Measurements from ENCODE around the gene BICD1. TPM values are rescaled to one million over a fixed set of nuclear protein-coding genes. Genes with fewer than 3 reads are reported as not detected.
"Not testable (repeated sequence)": the region's sequence is repeated elsewhere in the genome, so short reads cannot be mapped to it uniquely, and the experiment has no call there.

BICD1 gene
- total and polyA plus RNA-seq, 4 donors, result 3.0 to 42.6 (median 25.2) TPM

DNA sequence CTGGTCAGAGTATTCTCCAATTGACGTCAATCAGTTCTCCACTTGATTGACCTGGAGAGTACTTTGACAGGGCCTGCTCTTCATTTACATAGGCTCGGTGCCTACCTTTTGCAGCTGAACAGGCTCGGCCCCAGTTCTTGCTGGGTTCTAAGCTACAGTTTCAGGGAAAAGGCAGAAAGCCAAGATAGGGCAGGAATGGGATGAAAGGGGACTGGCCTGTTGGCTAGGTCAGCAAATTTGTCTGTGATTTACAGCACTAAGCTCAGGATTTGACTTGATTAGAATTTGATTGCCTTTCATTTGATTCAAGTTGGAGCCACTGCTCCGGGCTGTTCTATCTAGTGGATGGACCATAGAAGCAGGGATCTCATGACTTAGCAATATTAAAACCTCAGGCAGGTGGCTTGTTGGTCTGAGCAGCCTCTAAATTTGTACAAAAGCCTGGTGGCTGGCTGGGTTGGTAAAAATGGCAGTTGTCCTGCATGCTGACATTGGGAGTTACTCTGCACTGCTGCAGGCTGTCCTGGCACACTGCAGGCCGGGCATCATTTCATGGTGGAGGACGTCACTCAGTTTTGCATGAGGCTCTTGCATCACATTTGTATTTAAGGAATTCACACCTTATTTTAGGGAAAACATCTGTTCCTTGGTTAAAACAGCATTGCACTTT lies 71.8 kb downstream of the BICD1 start:
- ATAC-seq (ENCODE audit: low FRiP score), result no peak
- no peaks in the 10 kb centered on the region for H3K4me1 ChIP-seq (ENCODE audit: control insufficient read depth in 1 of 2, insufficient read depth in 2 of 2, low read length in 2 of 2)
- H3K9me3 ChIP-seq (ENCODE audit: control insufficient read depth, low read length), result no peaks in the 10 kb centered on the region
- DNase-seq, result no peak
- H3K36me3 ChIP-seq (ENCODE audit: control insufficient read depth in 1 of 2, insufficient read depth in 2 of 2, low read length in 1 of 2), result no peaks in the 10 kb centered on the region
- WGBS, 2 donors, result 81 to 87% methylated on average over 6 of the region's 6 CpGs
- no peaks in the 10 kb centered on the region for H3K27me3 ChIP-seq (ENCODE audit: control insufficient read depth in 1 of 2, insufficient read depth in 2 of 2, low read length in 1 of 2)
- H3K4me3 ChIP-seq (ENCODE audit: low read length in 2 of 2), result no peak overlapping the region
- intact Hi-C loops (cut with DNase I), result no loop called here
- no peak overlapping the region for H3K27ac ChIP-seq (ENCODE audit: low read depth in 1 of 2, low read length in 2 of 2)

DNA sequence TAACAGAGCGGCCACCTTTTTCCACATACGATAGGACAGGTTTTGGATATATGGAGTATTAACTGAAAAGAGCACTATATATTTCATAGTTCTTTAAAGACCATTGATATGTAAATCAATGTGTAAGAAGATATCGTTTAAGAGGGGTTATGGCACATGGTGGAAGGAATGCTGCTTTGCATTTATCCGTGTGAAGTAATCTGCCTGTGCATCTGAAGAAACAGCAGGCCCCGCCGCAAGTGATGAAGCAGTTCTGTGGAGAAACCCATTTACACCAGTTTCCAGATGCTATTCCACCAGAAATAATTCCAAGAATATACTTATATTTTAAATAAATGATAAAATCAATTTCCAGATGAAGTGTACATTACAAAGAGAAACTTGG lies 72.4 kb downstream of the BICD1 start:
- intact Hi-C loops (cut with DNase I), result no loop called here
- no peak overlapping the region for H3K27ac ChIP-seq (ENCODE audit: low read depth in 1 of 2, low read length in 2 of 2)
- DNase-seq (no peak), ATAC-seq (ENCODE audit: low FRiP score) (no peak)
- no peaks in the 10 kb centered on the region for H3K9me3 ChIP-seq (ENCODE audit: control insufficient read depth, low read length)
- no peaks in the 10 kb centered on the region for H3K4me1 ChIP-seq (ENCODE audit: control insufficient read depth in 1 of 2, insufficient read depth in 2 of 2, low read length in 2 of 2)
- no peaks in the 10 kb centered on the region for H3K36me3 ChIP-seq (ENCODE audit: control insufficient read depth in 1 of 2, insufficient read depth in 2 of 2, low read length in 1 of 2)
- H3K27me3 ChIP-seq (ENCODE audit: control insufficient read depth in 1 of 2, insufficient read depth in 2 of 2, low read length in 1 of 2), result no peaks in the 10 kb centered on the region
- 74 to 75% methylated on average over 6 of the region's 6 CpGs for WGBS, 2 donors
- no peak overlapping the region for H3K4me3 ChIP-seq (ENCODE audit: low read length in 2 of 2)

DNA sequence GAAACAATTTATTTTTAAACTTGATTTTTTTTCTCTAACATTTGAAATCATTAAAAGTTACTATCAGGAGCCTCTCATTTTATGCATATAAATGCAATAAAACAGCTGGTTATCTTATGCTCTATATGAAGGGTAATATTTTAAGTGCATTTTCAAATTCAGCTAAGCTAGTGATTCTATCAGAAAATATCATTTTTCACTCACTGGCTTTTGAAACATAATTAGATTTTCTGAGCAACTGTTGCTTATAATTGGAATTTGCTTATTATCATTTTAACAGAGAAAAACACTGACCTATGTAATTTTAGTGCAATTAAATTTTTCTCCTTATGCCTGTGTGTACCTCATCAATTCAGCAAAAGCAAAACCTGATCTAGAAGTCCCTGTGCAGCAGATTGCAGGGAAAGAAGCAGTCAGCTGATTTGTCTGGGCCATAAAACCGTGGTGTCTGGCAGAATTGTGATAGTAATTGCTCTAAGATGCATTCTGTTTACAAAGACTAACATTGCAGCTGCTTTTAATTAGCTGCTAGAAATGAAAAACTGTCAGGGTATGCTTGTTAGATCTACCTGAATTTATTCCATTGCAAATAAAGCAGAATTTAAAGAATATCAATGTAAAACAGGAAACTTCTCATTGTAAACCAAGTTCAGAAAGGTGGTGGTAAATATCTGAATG lies 75.0 kb downstream of the BICD1 start:
- DNase-seq, result no peak
- H3K4me1 ChIP-seq (ENCODE audit: control insufficient read depth in 1 of 2, insufficient read depth in 2 of 2, low read length in 2 of 2), result no peaks in the 10 kb centered on the region
- 72 to 78% methylated on average over 1 of the region's 1 CpG for WGBS, 2 donors
- no peak for ATAC-seq (ENCODE audit: low FRiP score)
- H3K27ac ChIP-seq (ENCODE audit: low read depth in 1 of 2, low read length in 2 of 2), result no peak overlapping the region
- no peak overlapping the region for H3K4me3 ChIP-seq (ENCODE audit: low read length in 2 of 2)
- intact Hi-C loops (cut with DNase I), result no loop called here
- no peaks in the 10 kb centered on the region for H3K9me3 ChIP-seq (ENCODE audit: control insufficient read depth, low read length)
- H3K27me3 ChIP-seq (ENCODE audit: control insufficient read depth in 1 of 2, insufficient read depth in 2 of 2, low read length in 1 of 2), result no peaks in the 10 kb centered on the region
- H3K36me3 ChIP-seq (ENCODE audit: control insufficient read depth in 1 of 2, insufficient read depth in 2 of 2, low read length in 1 of 2), result no peaks in the 10 kb centered on the region

DNA sequence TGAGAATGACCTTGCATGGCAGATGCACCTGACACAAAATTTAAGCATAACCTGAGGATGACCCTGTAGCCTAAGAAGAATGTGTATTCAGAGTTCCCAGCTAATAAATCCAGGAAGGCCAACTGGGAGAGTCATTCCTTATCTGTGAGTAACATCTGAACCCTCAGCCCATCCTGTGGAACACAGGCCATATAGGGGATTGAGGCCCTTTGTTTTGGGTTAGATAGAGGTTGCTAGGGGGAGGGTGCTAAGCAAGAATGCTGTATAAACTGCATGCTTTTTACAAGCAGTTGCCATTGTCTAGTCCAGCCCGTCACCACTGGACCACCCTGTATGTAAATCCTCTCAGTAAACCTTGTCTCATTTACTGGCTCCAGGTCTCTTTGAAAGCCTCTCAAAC lies 77.0 kb downstream of the BICD1 start:
- no peak overlapping the region for H3K4me3 ChIP-seq (ENCODE audit: low read length in 2 of 2)
- no peaks in the 10 kb centered on the region for H3K36me3 ChIP-seq (ENCODE audit: control insufficient read depth in 1 of 2, insufficient read depth in 2 of 2, low read length in 1 of 2)
- H3K4me1 ChIP-seq (ENCODE audit: control insufficient read depth in 1 of 2, insufficient read depth in 2 of 2, low read length in 2 of 2), result no peaks in the 10 kb centered on the region
- 97 to 98% methylated on average over 1 of the region's 1 CpG for WGBS, 2 donors
- no peaks in the 10 kb centered on the region for H3K9me3 ChIP-seq (ENCODE audit: control insufficient read depth, low read length)
- DNase-seq (no peak), ATAC-seq (ENCODE audit: low FRiP score) (no peak)
- intact Hi-C loops (cut with DNase I), result no loop called here
- no peaks in the 10 kb centered on the region for H3K27me3 ChIP-seq (ENCODE audit: control insufficient read depth in 1 of 2, insufficient read depth in 2 of 2, low read length in 1 of 2)
- no peak overlapping the region for H3K27ac ChIP-seq (ENCODE audit: low read depth in 1 of 2, low read length in 2 of 2)

DNA sequence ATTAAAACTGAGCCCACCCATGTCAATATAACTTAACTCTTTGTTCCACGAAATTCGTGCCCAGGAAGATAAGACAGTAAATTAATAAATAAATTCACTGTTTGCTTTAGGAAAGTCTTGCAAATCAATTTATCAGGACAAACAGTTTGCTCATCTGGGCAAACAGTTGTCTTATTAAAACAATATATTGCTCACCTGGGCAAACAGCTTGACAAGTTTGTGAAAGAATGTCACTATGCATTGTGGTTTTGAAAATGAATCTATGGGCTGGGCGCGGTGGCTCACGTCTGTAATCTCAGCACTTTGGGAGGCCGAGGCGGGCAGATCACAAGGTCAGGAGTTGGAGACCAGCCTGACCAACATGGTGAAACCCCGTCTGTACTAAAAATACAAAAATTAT lies 80.5 kb downstream of the BICD1 start:
- DNase-seq; intact Hi-C loops (cut with DNase I); H3K9me3 ChIP-seq (ENCODE audit: control insufficient read depth, low read length); H3K27ac ChIP-seq (ENCODE audit: low read depth in 1 of 2, low read length in 2 of 2); ATAC-seq (ENCODE audit: low FRiP score); H3K36me3 ChIP-seq (ENCODE audit: control insufficient read depth in 1 of 2, insufficient read depth in 2 of 2, low read length in 1 of 2); H3K4me3 ChIP-seq (ENCODE audit: low read length in 2 of 2); H3K4me1 ChIP-seq (ENCODE audit: control insufficient read depth in 1 of 2, insufficient read depth in 2 of 2, low read length in 2 of 2); H3K27me3 ChIP-seq (ENCODE audit: control insufficient read depth in 1 of 2, insufficient read depth in 2 of 2, low read length in 1 of 2): not testable (repeated sequence)
- WGBS, 2 donors, result 95 to 97% methylated on average over 8 of the region's 8 CpGs

DNA sequence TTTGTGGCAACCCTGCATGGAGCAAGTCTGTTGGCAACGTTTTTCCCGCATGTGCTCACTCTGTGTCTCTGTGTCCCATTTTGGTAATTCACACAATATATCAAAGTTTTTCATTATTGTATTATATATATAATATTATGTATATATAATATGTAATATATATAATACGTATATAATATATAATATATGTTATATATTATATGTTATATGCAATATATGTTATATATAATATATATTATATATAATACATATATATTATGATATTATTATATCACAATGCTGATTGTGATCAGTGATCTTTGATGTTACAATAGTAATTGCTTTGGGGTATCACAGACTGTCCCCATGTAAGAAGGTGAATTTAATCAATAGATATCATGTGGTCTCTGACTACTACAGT lies 84.8 kb downstream of the BICD1 start:
- no peaks in the 10 kb centered on the region for H3K9me3 ChIP-seq (ENCODE audit: control insufficient read depth, low read length)
- no peak overlapping the region for H3K4me3 ChIP-seq (ENCODE audit: low read length in 2 of 2)
- no peaks in the 10 kb centered on the region for H3K4me1 ChIP-seq (ENCODE audit: control insufficient read depth in 1 of 2, insufficient read depth in 2 of 2, low read length in 2 of 2)
- H3K27me3 ChIP-seq (ENCODE audit: control insufficient read depth in 1 of 2, insufficient read depth in 2 of 2, low read length in 1 of 2), result no peaks in the 10 kb centered on the region
- intact Hi-C loops (cut with DNase I), result no loop called here
- DNase-seq (no peak), ATAC-seq (ENCODE audit: low FRiP score) (no peak)
- WGBS, 2 donors, result 92 to 94% methylated on average over 3 of the region's 3 CpGs
- H3K27ac ChIP-seq (ENCODE audit: low read depth in 1 of 2, low read length in 2 of 2), result no peak overlapping the region
- no peaks in the 10 kb centered on the region for H3K36me3 ChIP-seq (ENCODE audit: control insufficient read depth in 1 of 2, insufficient read depth in 2 of 2, low read length in 1 of 2)

DNA sequence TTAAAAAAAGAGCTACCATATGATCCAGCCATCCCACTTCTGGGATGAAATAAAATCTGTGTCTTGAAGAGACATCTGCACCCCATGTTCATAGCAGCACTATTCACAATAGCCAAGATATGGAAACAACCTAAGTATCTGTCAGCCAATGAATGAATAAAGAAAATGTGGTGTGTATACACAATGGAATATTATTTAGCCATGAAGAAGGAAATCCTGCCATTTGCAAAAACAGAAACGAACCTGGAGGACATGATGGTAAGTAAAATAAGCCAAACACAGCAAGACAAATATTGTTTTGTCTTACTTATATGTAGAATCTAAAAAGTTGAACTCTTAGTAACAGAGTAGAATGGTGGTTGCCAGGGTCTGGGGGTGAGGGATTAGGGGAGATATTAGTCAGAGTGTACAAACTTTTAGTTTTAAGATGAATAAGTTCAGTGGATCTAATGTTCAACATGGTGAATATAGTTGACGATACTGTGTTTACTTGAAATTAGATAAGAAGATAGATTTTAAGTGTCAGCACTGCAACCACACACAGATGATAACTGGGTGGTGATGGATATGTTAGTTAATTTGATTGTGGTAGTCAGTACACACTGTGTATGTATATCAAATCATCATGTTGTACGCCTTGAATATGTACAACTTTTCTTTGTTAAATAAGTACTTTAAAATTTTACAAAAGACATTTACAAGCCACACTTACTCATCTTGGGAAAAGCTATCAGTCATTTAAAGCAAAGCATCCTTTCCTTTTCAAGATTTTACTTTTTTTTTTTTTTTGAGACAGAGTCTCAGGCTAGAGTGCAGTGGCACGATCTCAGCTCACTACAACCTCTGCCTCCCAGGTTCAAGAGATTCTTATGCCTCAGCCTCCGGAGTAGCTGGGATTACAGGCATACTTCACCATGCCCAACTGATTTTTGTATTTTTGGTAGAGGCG lies 89.9 kb downstream of the BICD1 start:
- Histone ChIP-seq H3K27me3 (ENCODE audit: control insufficient read depth in 1 of 2, insufficient read depth in 2 of 2, low read length in 1 of 2) (no peaks in the 10 kb centered on the region), H3K4me3 (ENCODE audit: low read length in 2 of 2) (no peak overlapping the region), H3K4me1 (ENCODE audit: control insufficient read depth in 1 of 2, insufficient read depth in 2 of 2, low read length in 2 of 2) (no peaks in the 10 kb centered on the region), H3K27ac (ENCODE audit: low read depth in 1 of 2, low read length in 2 of 2) (no peak overlapping the region), H3K9me3 (ENCODE audit: control insufficient read depth, low read length) (no peaks in the 10 kb centered on the region), H3K36me3 (ENCODE audit: control insufficient read depth in 1 of 2, insufficient read depth in 2 of 2, low read length in 1 of 2) (no peaks in the 10 kb centered on the region)
- 94 to 97% methylated on average over 6 of the region's 6 CpGs for WGBS, 2 donors
- ATAC-seq (ENCODE audit: low FRiP score) (no peak), DNase-seq (no peak)
- intact Hi-C loops (cut with DNase I), result no loop called here

DNA sequence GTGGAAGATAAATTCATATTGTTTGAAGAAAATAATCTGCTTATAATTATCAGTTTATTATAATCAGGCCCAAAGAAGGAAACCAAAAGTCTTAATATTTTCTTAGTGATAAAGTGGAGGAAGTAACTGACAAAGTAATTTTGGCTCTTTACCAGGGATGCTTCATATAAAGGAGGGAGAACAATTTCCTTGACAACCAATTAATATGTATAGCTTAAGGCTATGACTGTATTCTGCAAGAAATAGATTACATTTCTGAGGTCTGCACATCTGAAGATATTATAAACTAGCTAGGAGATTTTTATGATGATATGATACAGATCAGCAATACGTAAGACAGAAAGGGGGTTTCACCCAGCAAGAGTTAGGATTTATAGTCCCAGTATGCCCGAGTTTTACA lies 90.8 kb downstream of the BICD1 start:
- no peaks in the 10 kb centered on the region for H3K4me1 ChIP-seq (ENCODE audit: control insufficient read depth in 1 of 2, insufficient read depth in 2 of 2, low read length in 2 of 2)
- H3K27ac ChIP-seq (ENCODE audit: low read depth in 1 of 2, low read length in 2 of 2), result no peak overlapping the region
- no peak for DNase-seq
- intact Hi-C loops (cut with DNase I), result no loop called here
- no peaks in the 10 kb centered on the region for H3K9me3 ChIP-seq (ENCODE audit: control insufficient read depth, low read length)
- H3K27me3 ChIP-seq (ENCODE audit: control insufficient read depth in 1 of 2, insufficient read depth in 2 of 2, low read length in 1 of 2), result no peaks in the 10 kb centered on the region
- H3K4me3 ChIP-seq (ENCODE audit: low read length in 2 of 2), result no peak overlapping the region
- H3K36me3 ChIP-seq (ENCODE audit: control insufficient read depth in 1 of 2, insufficient read depth in 2 of 2, low read length in 1 of 2), result no peaks in the 10 kb centered on the region
- ATAC-seq (ENCODE audit: low FRiP score), result no peak
- WGBS, 2 donors, result 86 to 88% methylated on average over 2 of the region's 2 CpGs

Data from aorta (tissue), 5 donors.